ENCODE data around the gene ADGRG6.
"Not testable (repeated sequence)": the region's sequence is repeated elsewhere in the genome, so short reads cannot be mapped to it uniquely, and the experiment has no call there.

ADGRG6 gene

GRCh38 chr6:142301651-142302391 lies at the start of gene ADGRG6:
TSS of gene ADGRG6 (plus strand) at chr6:142302007. CDS start at chr6:142302330, 323 bp downstream.
- DNase-seq, result peak; percentile 66

DNA sequence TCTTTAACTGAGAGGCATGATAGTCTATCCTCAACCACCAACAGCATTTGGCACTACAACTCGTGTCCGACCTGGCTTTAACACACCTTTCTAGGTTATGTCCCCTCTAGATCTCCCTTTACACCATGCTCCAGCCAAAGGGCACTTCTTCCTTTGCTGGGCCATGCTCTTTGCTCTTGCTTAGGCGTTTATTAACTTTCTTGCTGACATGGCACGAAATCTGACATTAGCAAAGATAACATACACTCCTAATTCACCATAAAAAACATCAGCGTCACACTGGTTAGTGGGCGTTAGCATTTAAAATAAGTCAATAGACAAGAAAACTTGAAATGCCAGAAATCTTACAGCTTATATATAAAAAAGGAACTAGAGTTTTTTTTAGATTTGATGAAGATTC lies 47.3 kb upstream of the ADGRG6 start:
- no peak for DNase-seq

DNA sequence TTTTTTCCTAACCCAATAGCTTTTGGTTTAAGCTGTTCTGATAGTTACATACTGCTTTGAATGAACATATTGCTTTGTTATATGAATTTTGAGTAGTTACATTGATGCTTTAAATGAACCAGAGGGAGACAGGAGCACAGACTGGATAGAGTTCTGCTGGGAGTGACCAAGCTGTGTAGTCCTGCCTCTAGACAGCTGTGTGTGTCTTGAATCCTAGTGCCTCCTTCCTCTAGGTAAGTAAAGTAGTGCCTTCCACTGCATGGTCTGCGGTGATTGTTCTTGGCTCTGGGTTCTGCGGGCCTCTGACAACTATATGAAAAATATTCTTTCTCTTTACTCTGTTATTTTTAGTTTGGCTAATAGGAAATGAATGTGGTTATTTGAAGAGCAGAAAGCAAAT lies 46.0 kb upstream of the ADGRG6 start:
- no peak for DNase-seq

DNA sequence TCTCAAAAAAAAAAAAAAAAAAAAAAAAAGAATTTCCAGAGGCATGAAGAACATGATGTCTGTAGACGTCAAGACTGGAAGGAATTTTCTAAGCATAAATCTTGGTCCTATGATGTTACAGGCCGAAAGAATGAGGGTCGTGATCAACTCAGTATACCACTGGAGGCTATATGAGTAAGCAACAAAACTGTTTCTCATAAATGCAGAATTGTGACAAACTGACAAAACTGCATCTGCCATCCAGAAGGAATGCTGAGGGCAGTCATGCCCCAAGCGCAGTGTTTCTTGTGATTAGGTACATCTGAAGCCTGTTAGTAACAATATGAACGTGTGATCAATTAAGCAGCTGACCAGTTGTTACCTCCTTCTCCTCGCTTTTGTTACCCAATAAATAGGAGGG lies 43.5 kb upstream of the ADGRG6 start:
- DNase-seq, result no peak

GRCh38 chr6:142258757-142259156 lies 43.0 kb upstream of the ADGRG6 start:
- no peak for DNase-seq

- DNase-seq, result no peak
Observed at GRCh38 chr6:142260748-142261147, 41.1 kb upstream of the ADGRG6 start.

DNA sequence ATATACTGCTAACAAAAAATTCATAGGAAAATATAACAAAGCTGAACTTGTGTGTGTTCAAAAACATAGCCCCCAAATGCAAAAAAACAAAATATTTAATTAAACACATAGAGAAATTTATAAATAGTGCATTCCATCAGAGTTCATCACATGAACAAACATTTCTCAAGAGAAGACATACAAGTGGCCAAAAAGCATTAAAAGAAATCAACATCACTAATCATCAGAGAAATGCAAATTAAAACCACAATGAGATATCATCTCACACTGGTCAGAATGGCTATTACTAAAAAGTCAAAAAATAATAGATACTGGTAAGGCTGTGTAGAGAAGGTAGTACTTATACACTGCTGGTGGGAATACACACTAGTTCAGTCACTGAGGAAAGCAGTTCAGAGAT lies 39.6 kb upstream of the ADGRG6 start:
- DNase-seq, result no peak

GRCh38 chr6:142265476-142265875 lies 36.3 kb upstream of the ADGRG6 start:
- DNase-seq, result no peak

- DNase-seq, result no peak
Observed at GRCh38 chr6:142266060-142266459, 35.7 kb upstream of the ADGRG6 start.

DNA sequence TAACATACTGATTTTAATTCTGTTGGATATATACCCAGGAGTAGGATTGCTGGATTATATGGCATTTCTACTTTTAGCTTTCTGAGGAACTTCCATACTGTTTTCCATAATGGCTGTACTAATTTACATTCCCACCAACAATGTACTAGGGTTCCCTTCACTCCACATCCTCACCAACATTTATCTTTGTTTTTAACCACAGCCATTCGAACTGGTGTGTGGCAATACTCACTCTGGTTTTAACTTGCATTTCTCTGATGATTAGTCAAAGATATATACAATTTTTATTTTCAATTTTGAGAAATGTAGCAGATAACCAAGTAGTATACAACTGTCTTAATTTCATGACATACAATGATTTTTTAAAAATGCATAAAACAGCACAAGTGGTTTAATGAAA lies 30.3 kb upstream of the ADGRG6 start:
- DNase-seq, result no peak

DNA sequence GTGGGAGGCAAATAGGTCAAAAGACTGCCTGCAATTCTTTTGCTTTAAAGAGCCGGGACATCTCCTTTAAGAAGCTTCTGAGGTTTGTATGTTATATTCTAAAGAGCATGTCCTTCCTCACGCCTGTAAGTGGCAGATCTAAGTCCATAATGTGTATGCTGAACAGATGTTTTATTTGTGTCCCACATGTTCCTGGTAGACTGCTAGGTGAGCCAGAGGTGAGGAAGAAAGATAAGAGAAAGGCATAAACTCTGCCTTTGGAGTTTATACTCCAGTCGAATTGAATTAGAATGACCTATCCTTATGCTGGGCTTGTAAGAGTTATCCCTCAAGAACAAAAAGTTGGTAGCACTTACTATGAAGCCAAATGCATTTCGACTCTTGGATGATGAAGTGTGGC lies 27.2 kb upstream of the ADGRG6 start:
- no peak for DNase-seq

DNA sequence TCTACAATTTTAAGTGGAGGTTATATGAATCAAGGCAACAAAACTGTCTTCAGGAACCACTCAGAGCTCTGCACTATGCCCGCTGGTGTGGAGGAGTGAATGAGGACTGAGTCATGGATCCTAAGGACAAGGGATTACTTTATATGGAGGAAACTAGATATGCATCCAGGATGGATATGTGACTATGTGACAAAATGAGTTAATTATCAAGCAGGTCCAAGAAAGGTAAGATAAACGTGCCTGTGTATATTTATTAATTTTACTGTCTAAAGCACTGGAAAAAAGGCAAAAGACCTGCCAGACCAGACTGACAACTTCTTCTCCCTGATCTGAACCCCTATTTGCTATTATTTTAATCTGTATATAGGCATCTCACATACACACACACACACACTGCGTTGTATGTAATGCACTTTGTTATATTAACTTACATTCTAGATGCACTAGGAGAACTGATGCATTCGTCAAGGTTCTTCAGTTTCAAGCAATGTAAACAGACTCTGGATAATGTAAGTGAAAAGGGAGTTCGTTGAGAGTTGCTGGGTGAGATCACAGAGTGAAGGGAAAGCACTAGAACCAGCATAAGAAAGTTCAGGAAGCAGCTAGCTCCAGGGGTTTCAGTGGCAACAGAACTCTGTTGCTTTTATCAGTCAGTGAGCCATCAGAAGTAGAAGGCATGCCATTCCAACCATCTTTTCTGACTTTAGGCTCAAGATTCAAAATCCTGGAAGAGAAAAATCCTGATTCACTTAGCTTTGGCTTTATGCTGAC lies 26.4 kb upstream of the ADGRG6 start:
- no peak for DNase-seq

DNA sequence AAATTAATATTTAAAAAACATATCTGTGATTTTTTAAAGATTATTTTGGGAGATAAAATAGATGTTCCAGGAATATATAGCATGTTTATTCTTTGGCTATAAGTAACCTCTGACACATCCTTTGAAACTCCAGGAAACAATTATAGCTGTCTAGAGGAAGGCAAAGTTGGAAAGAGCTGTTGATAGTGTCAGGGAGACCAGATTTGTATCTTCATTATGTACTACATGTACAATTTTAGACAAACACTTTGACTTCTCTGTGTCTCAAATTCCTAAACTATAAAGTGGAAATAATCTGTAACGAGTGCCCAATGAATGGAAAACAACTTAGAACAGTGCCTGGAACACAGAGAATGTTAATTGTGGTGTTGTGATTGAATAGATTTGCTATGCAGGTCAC lies 25.6 kb upstream of the ADGRG6 start:
- DNase-seq, result no peak

- no peak for DNase-seq
Observed at GRCh38 chr6:142279350-142280180, 22.2 kb upstream of the ADGRG6 start.

- no peak for DNase-seq
Observed at GRCh38 chr6:142280265-142280664, 21.5 kb upstream of the ADGRG6 start.

DNA sequence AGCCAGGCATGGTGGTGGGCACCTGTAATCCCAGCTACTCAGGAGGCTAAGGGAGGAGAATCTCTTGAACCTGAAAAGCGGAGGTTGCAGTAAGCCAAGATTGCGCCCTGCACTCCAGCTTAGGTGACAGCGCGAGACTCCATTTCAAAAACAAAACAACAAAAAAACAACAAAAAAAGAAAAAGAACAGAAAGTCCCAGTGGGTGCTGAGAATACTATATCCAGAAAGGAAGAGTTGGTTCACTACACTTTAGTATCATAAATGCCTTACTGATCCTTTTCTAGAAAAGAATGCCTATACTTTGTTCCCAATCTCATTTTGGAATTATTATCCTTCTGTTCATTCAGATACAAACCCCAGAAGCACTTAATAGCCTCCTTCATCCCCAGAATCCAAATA lies 20.9 kb upstream of the ADGRG6 start:
- no peak for DNase-seq

DNA sequence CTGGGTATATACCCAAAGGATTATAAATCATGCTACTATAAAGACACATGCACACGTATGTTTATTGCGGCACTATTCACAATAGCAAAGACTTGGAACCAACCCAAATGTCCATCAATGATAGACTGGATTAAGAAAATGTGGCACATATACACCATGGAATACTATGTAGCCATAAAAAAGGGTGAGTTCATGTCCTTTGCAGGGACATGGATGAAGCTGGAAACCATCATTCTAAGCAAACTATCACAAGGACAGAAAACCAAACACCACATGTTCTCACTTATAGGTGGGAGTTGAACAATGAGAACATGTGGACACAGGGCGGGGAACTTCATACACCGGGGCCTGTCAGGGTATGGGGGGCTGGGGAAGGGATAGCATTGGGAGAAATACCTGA lies 18.7 kb upstream of the ADGRG6 start:
- DNase-seq, result not testable (repeated sequence)

GRCh38 chr6:142284419-142284818 lies 17.4 kb upstream of the ADGRG6 start:
- DNase-seq, result no peak

- no peak for DNase-seq
Observed at GRCh38 chr6:142285235-142286087, 16.3 kb upstream of the ADGRG6 start.

GRCh38 chr6:142286088-142286409 lies 15.8 kb upstream of the ADGRG6 start:
- no peak for DNase-seq

DNA sequence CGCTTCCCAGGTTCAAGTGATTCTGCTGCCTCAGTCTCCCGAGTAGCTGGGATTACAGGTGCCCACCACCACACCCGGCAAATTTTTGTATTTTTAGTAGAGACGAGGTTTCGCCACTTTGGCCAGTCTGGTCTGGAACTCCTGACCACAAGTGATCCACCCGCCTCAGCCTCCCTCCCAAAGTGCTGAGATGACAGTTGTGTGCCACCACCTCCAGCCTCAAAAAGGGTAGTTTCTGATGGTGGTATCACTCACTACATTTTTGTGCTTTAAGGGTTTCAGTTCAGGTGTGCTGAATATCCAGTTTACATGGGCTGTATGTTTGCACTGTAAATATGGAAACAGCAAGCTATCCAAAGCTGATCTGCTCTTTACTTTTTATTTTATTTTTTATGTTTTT lies 12.1 kb upstream of the ADGRG6 start:
- DNase-seq, result no peak

DNA sequence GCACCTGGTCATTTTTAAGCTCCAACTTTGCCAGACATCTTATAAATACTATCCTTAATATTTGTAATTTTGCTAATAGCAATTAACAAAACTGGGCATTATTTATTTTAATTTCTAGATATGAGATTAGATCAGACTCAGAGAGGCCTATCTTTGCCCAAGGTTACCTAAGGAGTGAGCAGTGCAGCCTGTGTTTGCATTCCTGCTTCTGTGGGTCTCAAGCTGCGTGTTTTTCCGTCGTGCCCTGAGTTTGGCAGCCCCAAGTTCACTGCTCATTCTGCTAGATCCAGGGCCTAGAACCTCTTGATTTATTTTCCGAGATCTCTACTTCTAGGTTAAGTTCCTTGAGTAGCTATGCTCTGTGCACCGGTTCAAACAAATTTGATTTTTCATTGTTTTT lies 11.0 kb upstream of the ADGRG6 start:
- DNase-seq, result no peak

DNA sequence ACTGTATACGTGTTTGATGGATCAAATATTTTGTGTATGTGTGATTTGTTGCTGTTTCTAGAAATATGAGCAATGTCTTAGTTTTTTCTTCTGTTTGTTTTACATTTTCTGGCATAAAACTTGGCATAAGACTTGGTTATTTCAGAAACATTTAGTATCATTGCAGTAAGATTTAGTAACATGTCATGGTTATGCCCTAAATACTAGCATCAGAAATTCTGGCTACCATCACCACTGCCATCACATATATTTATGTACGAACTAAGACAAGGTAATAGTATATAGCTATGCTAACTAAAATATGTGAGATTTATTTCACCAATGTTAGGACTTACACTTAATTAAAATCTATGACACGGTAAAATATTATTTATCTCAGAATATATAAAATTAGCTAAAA lies 10.3 kb upstream of the ADGRG6 start:
- no peak for DNase-seq
